Testis (tissue), 3 donors: ENCODE data around the gene NHERF1. TPM values are rescaled to one million over a fixed set of nuclear protein-coding genes. Genes with fewer than 3 reads are reported as not detected.

Source experiments
- DNase-seq: peaks from one replicate; pipeline ENCODE4 v3.0.0-alpha.2; 2019
- H3K27ac ChIP-seq, 2 donors: fragments of 200-600 bp; sonication (generic); one replicate each; pipeline ENCODE4 v1.5.1; 2019
- H3K27me3 ChIP-seq: fragments of 200-600 bp; sonication (generic); one replicate; pipeline ENCODE4 v1.5.1; 2019
- H3K36me3 ChIP-seq: fragments of 200-600 bp; sonication (generic); one replicate; pipeline ENCODE4 v1.5.1; 2017; ENCODE audit warnings: low read depth; ENCODE audit errors: missing control alignments
- H3K4me1 ChIP-seq: fragments of 200-600 bp; sonication (generic); one replicate; pipeline ENCODE4 v1.5.1; 2019
- H3K4me3 ChIP-seq, 2 donors: fragments of 200-600 bp; sonication (generic); one replicate each; pipeline ENCODE4 v1.5.1; 2017 to 2019
- H3K9me3 ChIP-seq: fragments of 200-600 bp; sonication (generic); one replicate; pipeline ENCODE4 v1.5.1; 2017
- POLR2A ChIP-seq: fragments of 450-650 bp; IDR thresholded peaks from one replicate; pipeline ENCODE4 v1.6.1; 2017; ENCODE audit warnings: antibody characterized with exemption, mild to moderate bottlenecking, moderate library complexity
- WGBS, 2 donors: methylation state at CpG; one replicate each; pipeline ENCODE4 v1.1.5; 2018; 5-methylcytosine and 5-hydroxymethylcytosine counted together
- intact Hi-C: fragments of 100-400 bp; cut with DNase I; formaldehyde crosslinking; loops from one replicate; pipeline ENCODE4 v1.15.1; 2023; ENCODE audit warnings: low total_unique reads
- polyA plus RNA-seq: library from polyadenylated mRNA; stranded (reverse); fragments of 350-450 nt; fragmentation: Illumina TruSeq; extraction: RNeasy Lipid Tissue Mini Kit (QIAGEN cat#74804); gene quantifications from one replicate; pipeline ENCODE4 v1.2.3, GENCODE V29; 2014; ENCODE audit warnings: low read depth, low replicate concordance; ENCODE audit not compliant: insufficient read depth
- total RNA-seq, 2 donors: library from RNA; depleted of rRNA; stranded (reverse); fragments of >200 nt; gene quantifications; one replicate each; pipeline ENCODE4 v1.2.3, GENCODE V29; 2016
- TF ChIP-seq, protein P1 (sequence below), 3 experiments: fragments of 450-650 bp in 2 of 3; fragments of 200-600 bp in 1 of 3; sonication (generic) in 1 of 3; IDR thresholded peaks; one replicate each; pipeline ENCODE4 v1.5.1; 2016 to 2019; ENCODE audit warnings: antibody characterized with exemption in 3 of 3, mild to moderate bottlenecking in 2 of 3, moderate library complexity in 1 of 3

The NHERF1 gene
- total and polyA plus RNA-seq, 3 donors from 2014 or later, result 26.9 to 69.2 (median 28.6) TPM

DNA sequence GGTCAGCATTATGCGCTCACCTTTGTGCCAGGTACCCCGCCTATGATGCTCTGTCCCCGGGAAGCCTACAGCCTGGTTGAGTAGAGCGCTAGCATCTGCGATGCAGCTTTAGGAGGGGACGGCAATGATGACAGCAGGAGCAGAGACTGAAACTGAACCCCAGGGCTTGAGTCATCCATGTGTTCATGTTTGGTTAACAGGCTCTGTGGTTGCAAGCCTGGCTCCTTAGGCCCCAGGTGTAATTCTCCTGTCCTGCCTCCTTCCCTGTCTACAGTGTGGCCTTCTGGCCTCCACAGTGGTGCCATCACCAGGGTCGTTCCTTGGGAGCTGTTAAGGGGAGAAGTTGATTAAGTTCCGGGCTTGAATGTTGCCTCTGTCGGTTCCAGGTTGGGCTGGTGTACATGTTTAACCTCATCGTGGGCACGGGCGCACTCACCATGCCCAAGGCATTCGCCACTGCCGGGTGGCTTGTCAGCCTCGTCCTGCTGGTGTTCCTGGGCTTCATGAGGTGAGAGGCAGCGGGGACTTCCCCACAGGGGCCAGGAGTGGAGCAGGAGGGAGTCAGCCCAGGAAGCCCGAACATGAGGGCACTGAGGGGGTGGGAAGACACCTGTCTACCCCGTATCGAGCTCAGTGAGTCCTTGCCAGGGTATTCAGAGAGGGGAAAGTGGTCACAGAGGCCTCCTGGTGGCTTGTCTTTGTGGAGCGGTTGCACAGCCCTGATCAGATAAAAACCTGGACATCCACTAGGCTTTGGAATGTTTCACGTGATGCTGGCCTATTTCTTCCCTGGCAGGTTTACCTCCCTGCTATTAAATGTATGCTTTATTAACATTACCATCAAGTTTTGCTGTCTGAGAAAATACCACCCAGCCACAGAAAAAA lies 36.9 kb downstream of the NHERF1 start:
- TF ChIP-seq POLR2A, result no peak
- TF ChIP-seq, protein P1, sequence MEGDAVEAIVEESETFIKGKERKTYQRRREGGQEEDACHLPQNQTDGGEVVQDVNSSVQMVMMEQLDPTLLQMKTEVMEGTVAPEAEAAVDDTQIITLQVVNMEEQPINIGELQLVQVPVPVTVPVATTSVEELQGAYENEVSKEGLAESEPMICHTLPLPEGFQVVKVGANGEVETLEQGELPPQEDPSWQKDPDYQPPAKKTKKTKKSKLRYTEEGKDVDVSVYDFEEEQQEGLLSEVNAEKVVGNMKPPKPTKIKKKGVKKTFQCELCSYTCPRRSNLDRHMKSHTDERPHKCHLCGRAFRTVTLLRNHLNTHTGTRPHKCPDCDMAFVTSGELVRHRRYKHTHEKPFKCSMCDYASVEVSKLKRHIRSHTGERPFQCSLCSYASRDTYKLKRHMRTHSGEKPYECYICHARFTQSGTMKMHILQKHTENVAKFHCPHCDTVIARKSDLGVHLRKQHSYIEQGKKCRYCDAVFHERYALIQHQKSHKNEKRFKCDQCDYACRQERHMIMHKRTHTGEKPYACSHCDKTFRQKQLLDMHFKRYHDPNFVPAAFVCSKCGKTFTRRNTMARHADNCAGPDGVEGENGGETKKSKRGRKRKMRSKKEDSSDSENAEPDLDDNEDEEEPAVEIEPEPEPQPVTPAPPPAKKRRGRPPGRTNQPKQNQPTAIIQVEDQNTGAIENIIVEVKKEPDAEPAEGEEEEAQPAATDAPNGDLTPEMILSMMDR (IDR thresholded peaks at IDR 0.05), result no peak
- Histone ChIP-seq H3K36me3 (no peaks in the 10 kb centered on the region), H3K4me3 (no peak overlapping the region), H3K4me1 (no peaks in the 10 kb centered on the region), H3K27ac (no peak overlapping the region), H3K27me3 (no peaks in the 10 kb centered on the region), H3K9me3 (no peaks in the 10 kb centered on the region)
- DNase-seq, result no peak
- intact Hi-C loops, result no loop called here
- 80 to 82% methylated on average over 11 to 21 of the region's 21 CpGs for WGBS, 2 donors

DNA sequence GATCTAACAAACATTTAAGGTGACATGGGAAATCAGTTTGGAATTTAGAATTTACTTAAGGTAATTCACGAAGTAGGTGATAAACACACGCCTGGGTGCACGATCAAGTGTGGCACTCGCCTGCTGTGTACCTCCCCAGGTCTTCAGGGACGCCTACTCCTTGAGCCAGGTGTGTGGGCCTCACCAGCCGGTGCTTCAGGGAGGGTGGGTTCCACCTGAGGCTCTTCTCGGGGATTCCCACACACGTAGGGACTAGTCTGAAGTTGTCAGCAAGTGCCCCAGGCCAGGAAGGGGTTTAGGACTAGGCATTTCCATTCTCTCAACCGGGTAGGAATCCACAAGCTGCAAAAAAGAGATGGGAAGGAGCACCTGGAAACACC lies 37.5 kb downstream of the NHERF1 start:
- no peaks in the 10 kb centered on the region for H3K36me3 ChIP-seq
- WGBS, 2 donors, result 86 to 94% methylated on average over 9 of the region's 9 CpGs

DNA sequence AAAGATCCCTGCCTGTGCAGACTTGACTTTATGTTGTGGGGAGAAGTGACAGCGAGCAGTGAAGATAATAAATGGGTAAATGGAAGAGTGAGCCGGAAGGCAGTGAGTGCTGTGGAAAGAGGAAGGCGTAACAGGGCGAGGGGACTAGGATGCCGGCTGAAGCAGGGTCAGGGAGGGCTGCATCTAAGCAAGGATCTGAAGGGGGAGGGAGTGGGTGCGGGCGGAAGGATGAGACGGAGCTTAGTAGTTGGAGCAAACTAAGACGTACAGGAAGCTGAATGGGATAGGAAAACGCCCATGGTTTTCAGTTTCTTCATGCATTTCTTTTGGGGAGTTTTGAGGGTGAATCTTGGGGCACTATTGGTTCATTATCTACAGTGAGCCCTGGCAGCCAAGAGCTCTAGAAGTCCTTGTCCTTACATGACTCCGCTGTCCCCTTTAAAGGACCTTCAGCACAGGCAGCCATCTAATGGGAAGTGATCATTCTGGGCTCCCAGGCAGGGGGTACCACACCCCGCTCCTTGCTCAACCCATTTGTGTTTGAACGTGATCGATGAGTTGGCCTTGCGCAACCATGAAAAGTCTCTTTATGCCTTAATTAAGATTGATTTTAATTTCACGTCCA lies 38.1 kb downstream of the NHERF1 start:
- Histone ChIP-seq H3K4me3 (no peak overlapping the region), H3K27ac (no peak overlapping the region), H3K4me1 (no peaks in the 10 kb centered on the region), H3K27me3 (no peaks in the 10 kb centered on the region), H3K9me3 (no peaks in the 10 kb centered on the region), H3K36me3 (no peaks in the 10 kb centered on the region)
- TF ChIP-seq, protein P1 (IDR thresholded peaks at IDR 0.05), result no peak
- TF ChIP-seq POLR2A, result no peak
- WGBS, 2 donors, result 75 to 80% methylated on average over 16 of the region's 16 CpGs
- intact Hi-C loops, result no loop called here
- DNase-seq, result no peak

More for the DNA sequence above, 37.5 kb downstream of the NHERF1 start:
- Histone ChIP-seq H3K27me3 (no peaks in the 10 kb centered on the region), H3K4me1 (no peaks in the 10 kb centered on the region), H3K4me3 (no peak overlapping the region), H3K9me3 (no peaks in the 10 kb centered on the region), H3K27ac (no peak overlapping the region)
- no peak for DNase-seq
- intact Hi-C loops, result no loop called here
- no peak for TF ChIP-seq POLR2A
- TF ChIP-seq, protein P1 (IDR thresholded peaks at IDR 0.05), result no peak

GRCh38 chr17:74790161-74791058 lies 42.0 kb downstream of the NHERF1 start:
- 86 to 88% methylated on average over 19 to 21 of the region's 21 CpGs for WGBS, 2 donors
- Histone ChIP-seq H3K9me3 (no peaks in the 10 kb centered on the region), H3K4me1 (no peaks in the 10 kb centered on the region), H3K36me3 (no peaks in the 10 kb centered on the region), H3K27me3 (no peaks in the 10 kb centered on the region), H3K27ac (no peak overlapping the region), H3K4me3 (no peak overlapping the region)
- TF ChIP-seq, protein P1 (IDR thresholded peaks at IDR 0.05), result no peak
- TF ChIP-seq POLR2A, result no peak
- intact Hi-C loops, result no loop called here
- DNase-seq, result no peak
